AG08395 (cell line): ENCODE data around the gene CXXC5.
"Not testable (repeated sequence)": the region's sequence is repeated elsewhere in the genome, so short reads cannot be mapped to it uniquely, and the experiment has no call there.

ENCODE experiments used
- DNase-seq: peaks from one replicate; pipeline ENCODE4 v3.0.0; 2012; ENCODE audit warnings: mixed read lengths, low spot score

CXXC5 gene

DNA sequence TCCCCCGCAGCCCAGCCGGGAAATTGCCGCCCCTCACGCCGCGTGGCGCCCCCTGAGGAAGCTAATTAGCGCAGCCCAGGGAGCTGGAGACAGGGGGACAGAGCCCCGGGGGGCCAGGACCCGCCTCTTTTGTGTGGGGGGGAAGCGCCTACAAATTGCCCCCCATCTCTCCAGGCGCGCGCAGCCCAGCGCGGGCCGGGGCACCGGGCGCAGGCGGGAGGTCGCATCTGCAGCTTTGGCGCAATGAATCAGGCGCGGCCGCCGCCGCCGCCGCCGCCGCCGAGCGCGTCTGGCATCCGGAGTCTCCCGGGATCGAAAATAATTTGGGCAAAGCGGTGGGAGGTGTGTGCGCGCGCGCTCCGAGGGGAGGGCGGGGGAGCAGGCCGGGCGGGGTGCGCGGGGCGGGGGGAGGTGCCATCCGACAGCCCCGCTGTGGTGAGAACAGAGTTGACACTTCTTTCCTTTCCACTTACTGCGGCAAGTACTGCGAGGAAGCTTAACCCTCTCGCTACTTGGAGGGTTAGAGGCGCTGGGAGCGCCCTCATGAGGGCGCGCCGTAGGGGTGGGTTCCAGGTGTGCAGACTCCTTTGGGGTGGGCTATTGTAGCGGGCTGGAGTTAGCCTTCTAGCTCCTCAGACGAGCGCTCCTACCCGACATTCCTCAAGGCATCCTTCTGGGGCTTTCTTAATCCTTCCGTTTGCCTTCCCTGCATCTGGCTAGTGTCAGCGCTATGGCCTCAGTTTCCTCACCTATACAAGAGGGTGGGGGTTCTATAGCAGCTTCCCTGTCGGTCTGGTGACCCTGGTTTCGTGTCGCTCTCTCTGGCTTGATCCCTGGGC, 63.1 kb downstream of the CXXC5 start:
- peak; percentile 62 for DNase-seq

DNA sequence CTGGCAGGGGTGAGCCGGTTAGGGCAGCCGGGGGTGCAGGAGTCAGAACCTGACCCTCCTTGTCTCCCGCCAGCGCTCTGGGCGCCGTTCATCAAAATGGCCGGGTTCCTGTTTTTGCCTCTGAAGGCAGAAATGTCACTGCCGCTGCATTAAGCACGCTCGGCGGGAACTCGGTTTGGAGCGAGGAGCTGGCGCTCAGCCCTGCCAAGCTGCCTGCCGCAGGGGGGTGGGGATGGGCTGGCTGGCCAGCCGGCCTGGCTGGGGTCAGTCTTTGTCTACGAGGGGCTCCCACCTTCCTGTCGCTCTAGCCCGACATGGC, 63.7 kb downstream of the CXXC5 start:
- DNase-seq = no peak

DNA sequence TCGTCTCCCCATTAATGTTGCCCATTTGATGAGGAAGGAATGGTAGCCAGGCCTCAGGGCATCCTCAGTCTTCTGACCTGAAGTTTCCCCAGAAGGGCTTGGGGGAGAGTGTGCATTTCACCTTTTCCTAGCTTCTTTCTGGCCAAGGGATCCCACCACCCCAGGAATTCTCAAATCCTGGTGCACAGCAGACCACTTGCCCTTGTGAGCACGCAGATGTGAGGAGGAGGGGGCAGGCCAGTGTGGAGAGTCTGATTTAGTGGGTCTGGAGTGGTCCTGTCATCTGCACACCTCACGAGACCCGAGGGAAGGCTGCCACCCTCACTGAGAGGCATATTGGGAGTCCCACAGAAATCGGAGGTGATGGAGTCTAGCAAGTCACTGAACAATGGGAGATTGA, 64.3 kb downstream of the CXXC5 start:
- DNase-seq = no peak

DNA sequence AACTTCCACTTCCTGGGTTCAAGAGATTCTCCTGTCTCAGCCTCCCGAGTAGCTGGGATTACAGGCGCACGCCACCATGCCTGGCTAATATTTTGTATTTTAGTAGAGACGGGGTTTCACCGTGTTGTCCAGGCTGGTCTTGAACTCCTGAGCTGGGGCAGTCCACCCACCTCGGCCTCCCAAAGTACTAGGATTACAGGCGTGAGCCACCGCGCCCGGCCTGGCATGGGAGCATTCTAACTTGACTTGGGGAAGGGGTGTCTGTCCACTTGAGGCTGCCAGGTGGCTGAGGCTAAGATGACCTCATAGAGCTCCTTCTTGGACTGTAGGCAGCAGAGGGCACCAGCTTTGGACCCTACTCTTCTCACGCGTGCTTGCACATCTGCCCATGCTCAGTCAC, 65.7 kb downstream of the CXXC5 start:
- DNase-seq = not testable (repeated sequence)

DNA sequence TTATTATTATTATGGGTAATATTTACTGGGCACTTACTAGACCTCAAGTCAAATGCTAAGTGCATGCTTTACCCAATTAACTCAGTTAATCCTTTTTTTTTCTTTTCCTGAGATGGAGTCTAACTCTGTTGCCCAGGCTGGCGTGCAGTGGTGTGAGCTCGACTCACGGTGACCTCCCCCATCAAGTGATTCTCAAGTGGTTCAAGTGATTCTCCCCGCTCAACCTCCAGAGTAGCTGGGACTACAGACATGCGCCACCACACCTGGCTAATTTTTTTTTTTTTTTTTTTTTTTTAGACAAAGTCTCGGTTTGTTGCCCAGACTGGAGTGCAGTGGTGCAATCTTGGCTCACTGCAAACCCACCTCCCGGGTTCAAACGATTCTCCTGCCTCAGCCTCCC, 69.1 kb downstream of the CXXC5 start:
- DNase-seq = no peak

DNA sequence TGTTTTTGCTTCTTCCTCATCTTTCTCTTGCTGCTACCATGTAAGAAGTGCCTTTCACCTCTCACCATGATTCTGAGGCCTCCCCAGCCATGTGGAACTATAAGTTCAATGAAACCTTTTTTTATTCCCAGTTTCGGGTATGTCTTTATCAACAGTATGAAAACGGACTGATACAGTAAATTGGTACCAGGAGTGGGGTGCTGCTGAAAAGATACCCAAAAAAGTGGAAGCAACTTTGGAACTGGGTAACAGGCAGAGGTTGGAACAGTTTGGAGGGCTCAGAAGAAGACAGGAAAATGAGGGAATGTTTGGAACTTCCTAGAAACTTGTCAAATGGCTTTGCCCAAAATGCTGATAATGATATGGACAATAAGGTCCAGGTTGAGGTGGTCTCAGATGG, 70.3 kb downstream of the CXXC5 start:
- not testable (repeated sequence) for DNase-seq

DNA sequence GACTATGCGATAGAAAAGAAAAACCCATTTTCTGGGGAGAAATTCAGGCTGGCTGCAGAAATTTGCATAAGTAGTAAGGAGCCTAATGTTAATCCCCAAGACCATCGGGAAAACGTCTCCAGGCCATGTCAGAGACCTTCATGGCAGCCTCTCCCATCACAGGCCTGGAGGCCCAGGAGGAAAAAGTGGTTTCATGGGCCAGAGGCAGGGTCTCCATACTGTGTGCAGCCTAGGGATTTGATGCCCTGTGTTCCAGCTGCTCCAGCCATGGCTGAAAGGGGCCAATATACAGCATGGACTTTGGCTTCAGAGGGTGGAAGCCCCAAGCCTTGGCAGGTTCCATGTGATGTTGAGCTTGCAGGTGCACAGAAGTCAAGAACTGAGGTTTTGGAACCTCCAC, 71.8 kb downstream of the CXXC5 start:
- not testable (repeated sequence) for DNase-seq

DNA sequence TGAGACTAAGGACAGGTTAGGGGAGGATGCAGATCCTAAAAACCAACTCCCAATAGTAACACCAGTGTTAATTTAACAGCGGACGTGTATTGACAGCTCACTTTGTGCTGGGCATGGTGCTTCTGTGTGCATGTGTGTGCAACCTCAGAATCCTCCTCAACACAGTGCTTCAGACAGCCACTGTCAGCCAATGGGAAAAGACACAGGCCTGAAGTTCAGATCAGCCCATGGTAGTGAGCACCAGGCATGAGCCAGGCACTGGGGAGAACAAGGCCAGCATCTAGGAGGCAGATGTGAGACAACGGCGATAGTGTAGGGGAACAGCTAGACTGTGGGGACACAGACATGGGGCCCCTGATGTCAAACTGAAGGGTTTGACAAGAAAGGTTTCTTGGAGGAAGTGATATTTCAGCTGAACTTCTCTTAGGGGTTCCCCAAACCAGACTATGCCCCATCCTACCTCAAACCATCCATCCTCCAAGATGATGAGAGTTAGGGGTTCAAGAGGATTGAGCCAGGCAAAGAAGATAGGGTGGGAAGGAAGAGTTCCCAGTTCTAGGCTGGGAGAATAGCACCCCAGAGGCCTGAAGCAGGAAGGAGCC, 75.9 kb downstream of the CXXC5 start:
- DNase-seq = no peak

DNA sequence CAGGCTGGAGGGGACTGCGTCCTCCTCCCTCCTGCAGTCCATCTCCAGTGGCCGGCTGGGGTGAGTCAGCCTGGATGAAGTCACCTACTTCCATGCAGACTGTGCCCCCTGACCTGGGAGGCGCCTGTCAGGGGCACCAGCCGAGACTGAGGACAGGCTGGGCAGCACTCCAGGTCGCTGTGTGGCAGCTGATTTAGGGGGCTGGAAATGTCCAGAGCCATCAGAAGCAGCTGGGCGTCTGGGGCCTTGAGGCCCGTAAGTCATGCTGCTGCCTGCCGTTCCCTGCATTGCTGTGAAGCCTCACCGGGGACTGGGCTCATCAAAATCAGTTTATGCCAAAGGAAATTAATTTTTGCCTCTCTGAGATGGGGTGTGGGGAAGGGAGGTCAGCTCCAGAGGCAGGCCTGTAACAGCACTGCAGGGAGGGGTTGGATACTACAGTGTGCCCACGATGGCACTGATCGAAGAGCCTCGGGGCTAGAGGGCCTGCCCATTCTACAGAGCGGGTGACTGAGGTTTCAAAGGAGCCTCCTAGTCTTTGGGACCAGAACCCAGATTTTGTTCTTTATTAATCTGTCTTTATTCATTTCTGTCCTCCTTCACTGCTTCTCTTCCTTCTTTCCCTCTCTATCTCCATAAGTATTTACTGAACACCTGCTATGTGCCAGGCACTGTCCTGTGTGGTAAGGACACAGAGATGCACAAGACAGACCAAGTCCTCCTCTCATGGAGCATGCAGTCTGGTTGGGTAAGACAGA, 77.1 kb downstream of the CXXC5 start:
- peak; percentile 94 for DNase-seq

DNA sequence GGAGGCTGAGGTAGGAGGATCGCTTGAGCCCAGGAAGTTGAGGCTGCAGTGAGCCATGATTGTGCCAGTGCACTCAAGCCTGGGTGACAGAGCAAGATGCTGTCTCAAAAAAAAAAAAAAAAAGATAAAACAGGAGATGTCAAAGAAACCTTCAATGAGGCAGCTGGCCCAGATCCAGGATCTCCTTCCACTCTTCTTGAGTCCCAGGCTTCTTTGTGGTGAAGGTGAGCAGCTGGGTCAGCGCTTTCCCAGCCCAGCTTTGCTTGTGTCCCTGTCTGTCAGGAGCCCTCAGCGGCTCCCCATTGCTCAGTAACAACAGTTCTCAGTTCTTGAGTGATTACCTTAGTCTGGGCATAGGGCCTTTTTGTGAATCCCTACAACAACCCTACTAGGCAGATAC, 78.1 kb downstream of the CXXC5 start:
- DNase-seq = no peak

DNA sequence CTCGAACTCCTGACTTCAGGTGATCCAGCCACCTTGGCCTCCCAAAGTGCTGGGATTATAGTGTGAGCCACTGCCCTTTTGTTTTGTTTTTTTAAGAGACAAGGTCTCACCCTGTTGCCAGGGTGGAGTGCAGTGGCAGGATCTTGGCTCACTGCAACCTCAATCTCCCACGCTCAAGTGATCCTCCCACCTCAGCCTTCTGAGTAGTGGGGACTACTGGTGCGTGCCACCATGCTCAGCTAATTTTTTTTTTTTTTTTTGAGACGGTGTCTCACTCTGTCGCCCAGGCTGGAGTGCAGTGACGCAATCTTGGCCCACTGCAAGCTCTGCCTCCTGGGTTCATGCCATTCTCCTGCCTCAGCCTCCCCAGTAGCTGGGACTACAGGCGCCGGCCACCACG, 79.5 kb downstream of the CXXC5 start:
- not testable (repeated sequence) for DNase-seq

DNA sequence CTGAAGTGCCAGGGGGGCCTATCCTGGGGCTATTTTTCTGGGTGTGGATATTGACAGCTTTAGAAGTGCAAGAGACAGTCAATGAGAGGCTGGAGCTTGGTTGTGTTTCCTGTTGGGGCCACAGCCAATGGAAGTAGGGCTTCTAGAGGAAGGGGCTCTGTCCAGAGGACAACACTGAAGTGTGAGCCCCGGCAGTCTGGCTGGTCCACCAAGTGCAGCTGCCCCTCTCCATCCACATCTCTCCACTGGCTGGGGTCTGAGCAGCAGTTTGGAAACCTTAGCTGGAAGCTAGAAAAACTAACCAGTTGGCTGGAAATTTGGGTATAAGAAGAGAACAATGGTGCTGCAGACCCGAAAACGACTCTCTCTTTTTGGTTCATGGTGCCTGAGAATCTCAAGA, 83.1 kb downstream of the CXXC5 start:
- no peak for DNase-seq

DNA sequence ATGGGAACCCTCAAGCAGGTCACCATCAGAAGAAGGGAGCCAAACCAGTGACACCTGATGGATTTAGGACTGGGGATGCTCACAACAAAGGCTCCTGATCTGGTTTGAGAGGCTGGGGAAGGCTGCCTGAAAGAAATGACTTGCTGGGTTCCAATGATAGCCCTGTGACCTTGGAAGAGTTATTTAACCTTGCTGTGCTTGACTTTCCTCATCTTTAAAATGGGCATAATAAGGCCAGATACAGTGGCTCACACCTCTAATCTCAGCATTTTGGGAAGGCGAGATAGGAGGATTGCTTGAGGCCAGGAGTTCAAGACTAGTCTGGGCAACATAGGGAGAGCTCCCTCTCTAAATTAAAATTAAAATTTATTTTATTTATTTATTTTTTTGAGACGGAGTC, 83.9 kb downstream of the CXXC5 start:
- no peak for DNase-seq

DNA sequence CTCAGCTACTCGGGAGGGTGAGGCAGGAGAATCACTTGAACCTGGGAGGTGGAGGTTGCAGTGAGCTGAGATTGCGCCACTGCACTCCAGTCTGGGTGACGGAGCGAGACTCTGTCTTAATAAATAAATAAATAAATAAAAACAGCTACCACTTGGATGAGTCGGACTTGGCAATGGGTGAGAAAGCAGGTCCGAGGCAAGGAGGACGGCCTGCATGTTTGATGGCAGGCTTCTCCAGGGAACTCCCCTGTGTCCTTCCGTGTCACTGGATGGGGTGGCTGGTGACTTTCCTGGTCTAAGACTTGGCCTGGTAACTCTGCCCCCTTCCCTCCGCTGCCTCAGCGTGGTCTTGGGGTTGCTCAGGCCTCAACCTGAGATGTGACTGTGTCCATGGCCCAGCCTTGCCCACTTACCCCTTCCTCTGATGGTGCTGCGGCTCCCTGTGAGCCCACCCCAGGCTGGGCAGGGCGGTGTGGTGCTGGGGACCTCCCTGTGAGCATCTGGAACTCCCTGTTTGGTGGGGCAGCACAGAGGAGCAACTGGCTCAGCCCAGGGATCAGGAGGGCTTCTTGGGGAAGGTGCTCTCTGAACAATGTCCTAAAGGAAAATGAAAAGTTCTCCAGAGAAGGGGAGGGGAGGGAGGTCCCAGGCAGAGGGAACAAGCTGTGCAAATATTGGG, 85.0 kb downstream of the CXXC5 start:
- DNase-seq = no peak
